Suppressor macrophage (primary cell): Measurements from ENCODE around the gene CLCN7.

Experiments
- DNase-seq, 4 experiments: peaks; one replicate each; pipeline ENCODE4 v3.0.0-alpha.2; 2020 to 2022

CLCN7 gene

GRCh38 chr16:1502092-1503004 lies 27.5 kb upstream of the CLCN7 start:
- DNase-seq, result no peak

- DNase-seq, result no peak
Measured at GRCh38 chr16:1501630-1502029, 26.8 kb upstream of the CLCN7 start.

GRCh38 chr16:1500465-1501150 lies 25.8 kb upstream of the CLCN7 start:
- DNase-seq, result no peak

GRCh38 chr16:1499756-1500464 lies 25.1 kb upstream of the CLCN7 start:
- no peak for DNase-seq

GRCh38 chr16:1498899-1499676 lies 24.3 kb upstream of the CLCN7 start:
- DNase-seq, result no peak

DNA sequence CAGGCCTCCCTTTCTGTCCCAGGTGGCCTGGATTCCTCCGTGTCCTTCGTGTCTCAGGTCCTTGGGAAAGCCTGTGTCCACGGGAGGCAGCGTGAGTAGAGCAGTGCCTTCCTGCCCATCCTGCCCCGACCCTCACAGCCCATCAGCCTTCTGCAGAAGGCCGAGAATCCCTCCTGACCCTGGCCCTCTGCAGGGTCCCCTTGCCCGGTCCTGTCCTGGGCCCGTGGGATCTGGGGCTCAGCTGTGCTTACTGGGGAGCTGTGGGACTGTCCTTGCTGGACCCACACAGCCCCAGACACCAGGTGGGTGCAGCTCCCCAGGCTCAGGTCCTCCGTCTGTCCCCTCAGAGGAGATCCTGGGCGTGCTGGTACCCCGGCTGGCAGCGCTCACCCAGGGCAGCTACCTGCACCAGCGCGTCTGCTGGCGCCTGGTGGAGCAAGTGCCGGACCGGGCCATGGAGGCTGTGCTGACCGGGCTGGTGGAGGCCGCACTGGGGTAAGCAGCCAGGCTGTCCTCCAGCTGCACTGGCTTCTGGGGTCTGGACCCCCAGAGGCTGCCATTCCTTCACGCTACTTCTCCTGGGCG lies 22.3 kb upstream of the CLCN7 start:
- DNase-seq, result no peak

GRCh38 chr16:1496464-1496863 lies 21.6 kb upstream of the CLCN7 start:
- DNase-seq, result no peak

GRCh38 chr16:1495889-1496262 lies 21.0 kb upstream of the CLCN7 start:
- no peak for DNase-seq

- DNase-seq, result no peak
Measured at GRCh38 chr16:1495211-1495888, 20.5 kb upstream of the CLCN7 start.

GRCh38 chr16:1494711-1495110 lies 19.9 kb upstream of the CLCN7 start:
- DNase-seq, result no peak

DNA sequence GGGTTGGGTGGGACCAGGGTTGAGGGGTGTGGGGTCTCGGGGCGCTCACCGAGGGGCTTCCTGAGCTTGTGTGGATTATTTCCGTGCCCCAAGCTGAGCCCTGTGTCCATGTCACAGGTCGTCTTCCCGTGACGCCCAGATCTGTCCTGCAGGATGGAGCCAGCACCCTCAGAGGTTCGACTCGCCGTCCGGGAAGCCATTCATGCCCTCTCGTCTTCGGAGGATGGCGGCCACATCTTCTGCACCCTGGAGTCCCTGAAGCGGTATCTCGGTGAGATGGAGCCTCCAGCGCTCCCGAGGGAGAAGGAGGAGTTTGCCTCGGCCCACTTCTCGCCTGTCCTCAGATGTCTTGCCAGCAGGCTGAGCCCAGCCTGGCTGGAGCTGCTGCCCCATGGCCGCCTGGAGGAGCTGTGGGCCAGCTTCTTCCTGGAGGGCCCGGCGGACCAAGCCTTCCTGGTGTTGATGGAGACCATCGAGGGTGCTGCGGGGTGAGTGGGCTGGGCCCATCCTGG lies 19.4 kb upstream of the CLCN7 start:
- peak in 3 of 4 experiments; percentile 16 to 42 (median 23) for DNase-seq

- DNase-seq, result peak; percentile 7 to 55 (median 34)
Measured at GRCh38 chr16:1493746-1494094, 18.9 kb upstream of the CLCN7 start.

GRCh38 chr16:1492923-1493745 lies 18.3 kb upstream of the CLCN7 start, which contains the start of gene TELO2:
Gene TELO2, plus strand, starts transcription at chr16:1493360. Its CDS starts 922 bp downstream, at chr16:1494282.
- DNase-seq, result peak; percentile 89 to 97 (median 94)

- no peak for DNase-seq
Measured at GRCh38 chr16:1492082-1492922, 17.5 kb upstream of the CLCN7 start.

- no peak for DNase-seq
Measured at GRCh38 chr16:1491327-1491726, 16.5 kb upstream of the CLCN7 start.

GRCh38 chr16:1489077-1489476 lies 14.2 kb upstream of the CLCN7 start:
- DNase-seq, result no peak

- DNase-seq, result no peak
Measured at GRCh38 chr16:1488619-1489018, 13.8 kb upstream of the CLCN7 start, which contains the start of gene PTX4. Gene PTX4, minus strand, starts transcription at chr16:1488944. Its CDS starts 35 bp downstream, at chr16:1488909.

- no peak for DNase-seq
Measured at GRCh38 chr16:1488054-1488601, 13.3 kb upstream of the CLCN7 start.
